HG03097 (cell line): ENCODE results near the gene AK8.

ENCODE experiments used
- ATAC-seq: cut with Tn5 transposase; IDR thresholded peaks from one replicate; pipeline ENCODE4 v1.9.1; 2021; ENCODE audit not compliant: unreplicated experiment, low FRiP score

Gene AK8

GRCh38 chr9:132828201-132828770, 49.8 kb downstream of the AK8 start:
- ATAC-seq: no peak

DNA sequence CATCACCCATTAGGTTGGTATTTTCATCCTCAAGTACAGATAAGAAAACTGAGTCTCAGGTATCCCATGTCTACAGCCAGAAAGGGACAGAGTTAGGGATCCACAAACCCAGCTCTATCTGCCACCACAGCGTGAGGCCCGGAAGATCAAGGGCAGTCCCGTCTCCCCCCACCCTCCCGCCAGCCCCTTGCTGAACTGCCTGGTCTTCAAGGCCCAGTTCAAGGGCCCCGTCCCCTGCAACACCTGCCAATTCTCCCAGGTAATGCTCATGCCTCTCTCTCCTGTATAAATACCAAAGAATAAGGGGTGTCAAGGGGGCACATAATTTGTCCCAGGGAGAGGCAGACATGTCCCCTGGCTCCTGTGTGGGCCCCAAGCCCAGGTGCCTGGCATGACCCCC, 50.7 kb downstream of the AK8 start:
- ATAC-seq: no peak

DNA sequence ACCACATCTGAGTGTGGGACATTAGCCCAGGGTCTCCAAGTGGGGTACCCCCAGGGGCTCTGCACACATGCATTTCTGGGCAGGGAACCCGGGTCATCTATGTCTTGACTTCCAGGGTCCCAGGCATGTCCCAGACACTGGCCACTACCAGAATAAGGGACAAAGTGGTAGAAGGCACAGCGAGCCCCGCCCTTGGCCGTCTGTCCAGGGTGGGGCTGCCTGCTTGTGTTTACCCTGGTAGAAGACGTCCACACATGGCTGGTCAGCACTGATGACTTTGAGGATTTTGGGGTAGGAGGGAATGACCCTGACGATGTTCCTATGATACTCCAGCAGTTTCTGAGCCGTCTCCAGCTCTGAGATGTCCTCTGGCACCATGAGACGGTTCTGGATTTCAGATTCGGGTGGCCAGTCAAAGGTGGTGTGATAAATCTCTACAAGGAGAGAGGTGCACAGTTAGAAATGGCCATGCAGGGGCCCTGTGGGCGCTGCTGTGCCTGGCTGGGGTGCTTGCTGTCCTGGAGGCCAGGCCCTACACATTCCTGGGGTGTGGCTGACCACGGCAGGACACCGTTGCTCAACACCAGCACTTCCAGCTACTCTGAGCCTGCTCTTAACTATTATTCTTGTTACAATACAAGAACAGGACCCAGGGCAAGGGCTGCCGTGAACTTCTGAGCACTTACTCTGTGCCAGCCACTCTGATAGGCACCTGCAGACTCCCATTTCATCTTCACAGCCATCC, 51.3 kb downstream of the AK8 start:
- ATAC-seq: no peak

DNA sequence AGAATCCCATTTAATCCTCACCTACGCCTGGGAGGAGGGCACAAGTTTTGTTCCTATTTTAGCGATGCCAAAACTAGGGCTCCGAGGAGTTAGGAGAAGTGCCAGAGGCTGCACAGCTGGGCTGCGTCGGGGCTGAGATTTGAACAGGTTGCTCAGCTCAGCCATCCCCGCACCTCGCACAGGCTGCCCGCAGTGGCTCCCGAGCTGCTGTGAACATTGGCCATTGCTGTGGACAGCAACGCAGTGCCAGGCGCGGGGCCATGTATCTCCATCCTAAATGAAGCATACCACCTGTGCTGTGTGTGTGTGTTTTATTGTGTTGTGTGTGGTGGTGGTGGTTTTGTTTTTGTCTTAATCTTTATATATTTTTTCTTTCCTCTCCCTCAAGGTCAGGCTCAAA, 52.0 kb downstream of the AK8 start:
- ATAC-seq: no peak

GRCh38 chr9:132825430-132825829, 52.7 kb downstream of the AK8 start:
- ATAC-seq: no peak

GRCh38 chr9:132824951-132825350, 53.1 kb downstream of the AK8 start:
- ATAC-seq: no peak

GRCh38 chr9:132824151-132824550, 53.9 kb downstream of the AK8 start:
- no peak for ATAC-seq

DNA sequence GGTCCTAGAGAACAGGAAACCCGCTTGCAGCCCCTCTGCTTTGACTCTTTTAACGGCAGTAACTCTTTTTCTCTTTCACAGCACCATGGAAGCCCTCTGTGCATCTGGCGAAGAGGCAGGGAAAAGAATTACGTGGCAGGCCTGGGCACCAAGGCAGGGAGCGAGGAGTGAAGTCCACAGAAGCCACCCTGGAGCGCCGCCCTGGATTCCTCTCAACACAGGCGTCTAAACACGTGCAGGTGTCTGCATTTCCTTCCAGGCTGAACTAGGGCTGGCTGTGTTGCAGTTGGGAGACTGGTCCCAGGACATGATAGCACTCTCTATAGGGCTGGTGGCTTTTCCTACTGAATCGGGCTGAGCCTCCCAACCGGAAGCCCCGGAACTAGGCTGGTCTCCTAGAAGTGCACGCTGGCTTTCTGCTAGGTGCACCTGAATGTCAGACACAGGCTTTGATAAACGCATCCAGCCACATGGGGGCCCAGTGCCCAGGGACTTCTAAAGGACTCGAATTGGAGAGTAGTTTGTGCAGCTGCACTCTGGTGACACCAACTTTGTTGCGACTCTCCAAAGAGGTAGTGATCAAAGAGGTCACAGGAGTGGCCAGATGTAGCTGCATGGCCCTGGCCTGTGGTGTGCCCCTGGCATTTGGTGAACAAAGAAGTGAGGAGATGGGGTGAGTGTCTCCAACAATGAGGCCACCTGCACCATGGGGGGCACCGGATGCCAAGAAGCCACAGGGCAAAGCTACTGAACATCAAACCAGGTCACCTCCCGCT, 54.5 kb downstream of the AK8 start:
- ATAC-seq: no peak

GRCh38 chr9:132820169-132820944, 57.7 kb downstream of the AK8 start:
- ATAC-seq: no peak

GRCh38 chr9:132818588-132818987, 59.5 kb downstream of the AK8 start:
- ATAC-seq: no peak

DNA sequence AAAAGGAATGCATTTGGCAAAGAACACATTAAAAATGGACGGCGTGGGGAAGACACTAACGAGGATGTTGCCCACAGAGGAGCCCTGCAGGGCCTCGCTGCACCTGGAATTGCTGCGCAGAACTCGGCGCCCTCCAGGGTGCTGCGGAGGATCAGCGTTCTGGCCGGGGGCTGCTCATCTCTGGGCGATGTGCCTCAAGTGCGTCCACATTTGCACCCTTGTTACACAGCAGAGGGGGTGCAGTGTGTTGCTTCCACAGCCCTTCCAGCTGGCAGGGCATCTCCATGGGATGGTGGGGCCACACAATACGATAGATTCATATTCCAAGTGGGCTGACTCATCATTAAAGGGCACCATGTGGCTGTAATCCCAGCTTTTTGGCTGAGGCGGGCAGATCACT, 63.1 kb downstream of the AK8 start:
- ATAC-seq: no peak

- no peak for ATAC-seq
Measured at GRCh38 chr9:132813115-132813771, 64.8 kb downstream of the AK8 start.

- no peak for ATAC-seq
Measured at GRCh38 chr9:132811985-132812384, 66.1 kb downstream of the AK8 start.

GRCh38 chr9:132810314-132810713, 67.8 kb downstream of the AK8 start:
- no peak for ATAC-seq

DNA sequence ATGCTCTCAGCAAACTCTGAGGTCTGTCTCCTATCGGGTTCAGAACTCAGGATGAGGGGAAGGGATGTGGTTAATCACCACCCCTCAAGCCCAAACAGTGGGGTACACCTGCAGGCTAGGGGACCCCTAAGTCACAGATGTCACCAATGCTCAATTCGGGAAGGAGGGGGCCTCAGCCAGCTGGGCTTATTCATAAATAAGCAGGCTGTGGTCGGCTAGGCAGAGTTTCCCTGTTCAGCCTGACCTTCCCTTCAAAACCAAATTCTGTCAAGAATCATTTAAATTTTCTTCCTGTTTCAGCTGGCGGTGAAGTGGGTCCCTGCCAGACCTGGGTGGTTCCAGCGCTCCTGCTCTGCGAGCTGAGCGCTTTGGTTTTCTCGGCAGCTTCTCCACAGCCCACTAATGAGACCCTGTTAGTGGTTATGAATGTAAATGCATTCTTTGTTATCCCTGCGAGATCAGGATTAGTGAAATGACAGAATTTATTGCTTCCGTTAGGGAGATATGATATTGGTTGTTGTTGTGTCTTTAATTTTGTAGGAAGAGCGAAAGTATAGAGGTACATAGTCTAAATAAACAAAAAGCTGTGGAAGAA, 68.3 kb downstream of the AK8 start:
- ATAC-seq: no peak

DNA sequence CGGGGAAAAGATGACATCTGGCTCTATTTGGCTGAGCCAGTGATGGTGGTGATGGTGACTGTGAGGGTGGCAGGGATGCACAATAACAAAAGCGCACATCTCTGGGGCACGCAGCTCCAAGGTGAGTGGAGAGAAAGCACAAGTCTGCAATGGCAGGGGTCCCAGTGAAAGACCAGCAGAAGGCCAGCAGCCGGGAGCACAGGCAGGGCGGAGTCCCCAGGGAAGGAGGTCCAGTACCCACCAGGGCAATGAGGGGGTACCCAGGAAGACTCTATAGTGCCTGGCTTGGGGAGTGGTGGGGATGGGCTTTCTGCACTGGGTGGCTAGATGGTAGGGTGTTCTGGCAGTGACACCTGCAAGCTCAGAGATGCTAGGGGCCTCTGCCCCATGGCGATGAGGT, 69.4 kb downstream of the AK8 start:
- no peak for ATAC-seq

DNA sequence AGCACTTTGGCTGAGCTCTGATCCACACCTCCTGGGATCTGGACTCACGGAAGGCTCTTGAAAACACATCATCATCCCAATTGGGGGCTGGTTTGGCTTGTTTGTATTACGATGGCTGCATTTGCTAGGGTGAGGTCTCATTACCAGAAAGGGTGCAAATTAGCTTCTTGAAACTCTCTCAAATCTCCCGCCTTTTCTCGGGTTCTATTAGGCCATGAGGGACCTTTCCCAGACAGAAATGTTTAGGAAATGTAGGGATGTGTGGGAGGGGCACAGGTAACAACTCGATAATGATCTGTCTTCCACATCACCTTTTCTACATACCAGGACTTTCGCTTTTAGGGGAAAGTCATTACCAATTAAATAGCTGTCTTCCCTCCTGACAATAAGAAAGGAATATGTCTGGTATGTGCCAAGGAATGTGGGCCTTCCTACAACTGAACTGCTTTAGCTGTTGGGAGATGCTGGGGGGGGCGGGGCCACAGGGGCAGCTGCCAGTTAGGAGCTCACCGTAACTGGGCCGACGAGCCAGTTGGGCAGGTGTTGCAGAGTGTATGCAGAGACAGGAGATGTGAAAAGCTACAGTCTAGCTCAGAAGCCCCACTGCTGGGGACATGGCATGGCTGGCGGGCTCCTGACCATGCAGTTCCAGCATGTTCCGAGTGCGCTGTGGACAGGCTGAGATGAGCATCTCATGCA, 71.2 kb downstream of the AK8 start:
- no peak for ATAC-seq

DNA sequence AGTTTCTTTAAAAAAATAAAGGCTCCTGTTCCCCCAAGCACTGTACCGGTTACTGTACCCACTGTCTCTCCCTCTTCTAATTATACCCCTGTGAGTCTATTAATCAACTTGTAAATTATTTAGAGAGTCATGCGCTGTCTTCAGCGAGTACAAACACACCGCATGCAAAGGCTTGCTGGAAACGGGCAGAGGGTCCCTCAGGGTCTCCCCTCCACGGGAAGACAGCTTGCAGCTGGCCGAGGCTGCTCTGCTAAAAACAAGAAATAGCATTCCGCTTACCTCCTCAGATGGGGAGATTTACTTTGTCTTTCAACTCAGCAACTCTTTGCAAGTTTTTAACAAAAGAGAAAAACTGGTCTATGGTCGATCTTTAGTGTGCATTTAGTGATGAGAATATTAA, 71.8 kb downstream of the AK8 start:
- ATAC-seq: no peak

- ATAC-seq: no peak
Measured at GRCh38 chr9:132804576-132805295, 73.3 kb downstream of the AK8 start.
